ENCODE data around the gene PLAAT2. TPM values are rescaled to one million over a fixed set of nuclear protein-coding genes. Genes with fewer than 3 reads are reported as not detected.
"Not testable (repeated sequence)": the region's sequence is repeated elsewhere in the genome, so short reads cannot be mapped to it uniquely, and the experiment has no call there.

PLAAT2 gene
- total RNA-seq, 2 donors from 2014 or later: not detected

DNA sequence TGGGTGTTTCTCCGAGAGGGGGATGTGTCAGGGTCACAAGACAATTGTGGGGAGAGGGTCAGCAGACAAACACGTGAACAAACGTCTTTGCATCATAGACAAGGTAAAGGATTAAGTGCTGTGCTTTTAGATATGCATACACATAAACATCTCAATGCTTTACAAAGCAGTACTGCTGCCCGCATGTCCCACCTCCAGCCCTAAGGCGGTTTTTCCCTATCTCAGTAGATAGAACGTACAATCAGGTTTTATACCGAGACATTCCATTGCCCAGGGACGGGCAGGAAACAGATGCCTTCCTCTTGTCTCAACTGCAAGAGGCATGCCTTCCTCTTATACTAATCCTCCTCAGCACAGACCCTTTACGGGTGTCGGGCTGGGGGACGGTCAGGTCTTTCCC lies 35.0 kb downstream of the PLAAT2 start:
- H3K36me3 ChIP-seq (ENCODE audit: control insufficient read depth, insufficient read depth, low read length); H3K27ac ChIP-seq (ENCODE audit: low read depth, low read length); H3K9ac ChIP-seq (ENCODE audit: extremely low read depth, low read length, poor library complexity, severe bottlenecking); H3K27me3 ChIP-seq (ENCODE audit: control insufficient read depth, insufficient read depth, low read length, poor library complexity, severe bottlenecking); H3K36me3 Mint-ChIP-seq (ENCODE audit: low read depth); DNase-seq; H3K27me3 Mint-ChIP-seq (ENCODE audit: insufficient read depth): not testable (repeated sequence)
- peaks cover 45% of the 10 kb centered on the region for H3K4me1 Mint-ChIP-seq
- Histone ChIP-seq H3K4me1 (ENCODE audit: control insufficient read depth, insufficient read depth, low read length) (peaks cover 11% of the 10 kb centered on the region), H3K4me3 (ENCODE audit: low read length) (peak overlapping the region; percentile 7), H3K9me3 (ENCODE audit: control insufficient read depth, low read length) (peaks cover 17% of the 10 kb centered on the region)
- peaks cover 29% of the 10 kb centered on the region for H3K9me3 Mint-ChIP-seq
- 11% methylated on average over 4 of the region's 11 CpGs; no CpG with 5 or more reads in 1 of the 2 experiments for WGBS, 2 experiments (ENCODE audit: insufficient coverage in 1 of 2, insufficient read length in 1 of 2)
- peak overlapping the region; percentile 89 for H3K27ac Mint-ChIP-seq
- H3K4me3 Mint-ChIP-seq: peak overlapping the region; percentile 31

DNA sequence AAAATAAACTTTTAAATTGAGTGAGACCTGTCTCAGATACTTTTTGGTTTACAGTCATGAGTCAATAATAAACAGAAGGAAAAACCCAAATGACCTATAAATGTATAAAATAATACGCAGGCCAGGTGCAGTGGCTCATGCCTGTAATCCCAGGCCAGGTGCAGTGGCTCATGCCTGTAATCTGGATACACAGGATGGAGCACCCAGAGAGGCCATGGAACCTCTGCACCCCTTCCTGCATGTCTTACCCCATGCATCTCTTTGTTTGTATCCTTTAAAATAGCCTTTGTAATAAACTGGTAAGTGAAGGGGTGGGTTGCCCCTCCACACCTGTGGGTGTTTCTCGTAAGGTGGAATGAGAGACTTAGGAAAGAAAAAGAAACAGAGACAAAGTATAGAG lies 35.5 kb downstream of the PLAAT2 start:
- H3K27me3 ChIP-seq (ENCODE audit: control insufficient read depth, insufficient read depth, low read length, poor library complexity, severe bottlenecking): no peaks in the 10 kb centered on the region
- H3K4me3 ChIP-seq (ENCODE audit: low read length): peak overlapping the region; percentile 7
- peaks cover 21% of the 10 kb centered on the region for H3K9me3 ChIP-seq (ENCODE audit: control insufficient read depth, low read length)
- H3K4me3 Mint-ChIP-seq: peak overlapping the region; percentile 31
- peaks cover 11% of the 10 kb centered on the region for H3K4me1 ChIP-seq (ENCODE audit: control insufficient read depth, insufficient read depth, low read length)
- no peak overlapping the region for H3K27ac ChIP-seq (ENCODE audit: low read depth, low read length)
- DNase-seq: peak; percentile 42
- H3K36me3 Mint-ChIP-seq (ENCODE audit: low read depth): peaks cover 9% of the 10 kb centered on the region
- H3K4me1 Mint-ChIP-seq: peaks cover 40% of the 10 kb centered on the region
- WGBS, 2 experiments (ENCODE audit: insufficient coverage in 1 of 2, insufficient read length in 1 of 2): 72 to 100% methylated on average over 1 to 2 of the region's 2 CpGs
- peak overlapping the region; percentile 89 for H3K27ac Mint-ChIP-seq
- no peak for TF ChIP-seq CTCF (conservative IDR thresholded peaks at IDR 0.05)
- no peak overlapping the region for H3K9ac ChIP-seq (ENCODE audit: extremely low read depth, low read length, poor library complexity, severe bottlenecking)
- no peaks in the 10 kb centered on the region for H3K36me3 ChIP-seq (ENCODE audit: control insufficient read depth, insufficient read depth, low read length)
- H3K9me3 Mint-ChIP-seq: peaks cover 32% of the 10 kb centered on the region
- no peaks in the 10 kb centered on the region for H3K27me3 Mint-ChIP-seq (ENCODE audit: insufficient read depth)

GRCh38 chr11:63523151-63523550 lies 40.0 kb downstream of the PLAAT2 start:
- H3K27me3 Mint-ChIP-seq (ENCODE audit: insufficient read depth): no peaks in the 10 kb centered on the region
- Histone ChIP-seq H3K9me3 (ENCODE audit: control insufficient read depth, low read length) (peaks cover 52% of the 10 kb centered on the region), H3K4me1 (ENCODE audit: control insufficient read depth, insufficient read depth, low read length) (no peaks in the 10 kb centered on the region), H3K27ac (ENCODE audit: low read depth, low read length) (no peak overlapping the region), H3K36me3 (ENCODE audit: control insufficient read depth, insufficient read depth, low read length) (no peaks in the 10 kb centered on the region), H3K4me3 (ENCODE audit: low read length) (peak overlapping the region; percentile 50), H3K9ac (ENCODE audit: extremely low read depth, low read length, poor library complexity, severe bottlenecking) (no peak overlapping the region), H3K27me3 (ENCODE audit: control insufficient read depth, insufficient read depth, low read length, poor library complexity, severe bottlenecking) (no peaks in the 10 kb centered on the region)
- H3K27ac Mint-ChIP-seq: no peak overlapping the region
- WGBS, 2 experiments (ENCODE audit: insufficient coverage in 1 of 2, insufficient read length in 1 of 2): 93 to 97% methylated on average over 7 of the region's 7 CpGs
- H3K4me3 Mint-ChIP-seq: no peak overlapping the region
- no peak for DNase-seq
- H3K36me3 Mint-ChIP-seq (ENCODE audit: low read depth): peaks cover 37% of the 10 kb centered on the region
- no peak for TF ChIP-seq CTCF (conservative IDR thresholded peaks at IDR 0.05)
- H3K4me1 Mint-ChIP-seq: peaks cover 8% of the 10 kb centered on the region
- H3K9me3 Mint-ChIP-seq: peaks cover 62% of the 10 kb centered on the region

- Mint-ChIP-seq H3K4me3 (no peak overlapping the region), H3K4me1 (no peaks in the 10 kb centered on the region), H3K27me3 (ENCODE audit: insufficient read depth) (no peaks in the 10 kb centered on the region), H3K27ac (no peak overlapping the region), H3K9me3 (peaks cover 65% of the 10 kb centered on the region), H3K36me3 (ENCODE audit: low read depth) (peaks cover 46% of the 10 kb centered on the region)
- no peaks in the 10 kb centered on the region for H3K27me3 ChIP-seq (ENCODE audit: control insufficient read depth, insufficient read depth, low read length, poor library complexity, severe bottlenecking)
- no peak for DNase-seq
- H3K4me1 ChIP-seq (ENCODE audit: control insufficient read depth, insufficient read depth, low read length): no peaks in the 10 kb centered on the region
- no peaks in the 10 kb centered on the region for H3K36me3 ChIP-seq (ENCODE audit: control insufficient read depth, insufficient read depth, low read length)
- peaks cover 52% of the 10 kb centered on the region for H3K9me3 ChIP-seq (ENCODE audit: control insufficient read depth, low read length)
- 100% methylated on average over 1 of the region's 2 CpGs for WGBS, 2 experiments (ENCODE audit: insufficient coverage in 1 of 2, insufficient read length in 1 of 2)
- TF ChIP-seq CTCF (conservative IDR thresholded peaks at IDR 0.05): no peak
- no peak overlapping the region for H3K4me3 ChIP-seq (ENCODE audit: low read length)
- H3K9ac ChIP-seq (ENCODE audit: extremely low read depth, low read length, poor library complexity, severe bottlenecking): no peak overlapping the region
- no peak overlapping the region for H3K27ac ChIP-seq (ENCODE audit: low read depth, low read length)
Measured at GRCh38 chr11:63521896-63522295, 41.3 kb downstream of the PLAAT2 start.

Data from endodermal cell (in vitro differentiated cells).